ELR (cell line): ENCODE measurements around the gene ILRUN.
"Not testable (repeated sequence)": the region's sequence is repeated elsewhere in the genome, so short reads cannot be mapped to it uniquely, and the experiment has no call there.

ENCODE experiments used
- DNase-seq: peaks from one replicate; pipeline ENCODE4 v3.0.0-alpha.2; 2015; ENCODE audit warnings: low read depth

The ILRUN gene

GRCh38 chr6:34697544-34697836, 923 bp upstream of the ILRUN start:
- no peak for DNase-seq

- DNase-seq, result peak; percentile 62
These were observed 303 bp downstream of the ILRUN start for GRCh38 chr6:34696189-34696738.

- no peak for DNase-seq
These were observed 808 bp downstream of the ILRUN start for GRCh38 chr6:34695729-34696188.

DNA sequence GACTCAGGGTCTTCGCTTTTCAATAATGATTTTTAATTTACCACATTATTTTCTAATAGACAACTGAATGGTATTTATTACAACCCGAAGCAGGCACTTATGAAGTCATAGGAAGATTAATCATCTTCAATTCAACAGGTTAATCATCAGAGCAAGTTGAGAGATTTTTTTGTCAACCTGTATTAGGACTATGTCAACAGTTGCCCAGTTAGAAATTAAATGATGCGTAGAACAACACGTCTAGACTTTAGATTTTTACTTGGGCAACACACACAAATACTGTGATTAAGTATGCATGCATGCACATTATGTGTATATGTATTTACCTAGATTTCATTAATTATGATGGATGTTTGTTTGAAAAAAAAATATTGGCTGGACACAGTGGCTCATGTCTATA, 4.3 kb downstream of the ILRUN start:
- no peak for DNase-seq

DNA sequence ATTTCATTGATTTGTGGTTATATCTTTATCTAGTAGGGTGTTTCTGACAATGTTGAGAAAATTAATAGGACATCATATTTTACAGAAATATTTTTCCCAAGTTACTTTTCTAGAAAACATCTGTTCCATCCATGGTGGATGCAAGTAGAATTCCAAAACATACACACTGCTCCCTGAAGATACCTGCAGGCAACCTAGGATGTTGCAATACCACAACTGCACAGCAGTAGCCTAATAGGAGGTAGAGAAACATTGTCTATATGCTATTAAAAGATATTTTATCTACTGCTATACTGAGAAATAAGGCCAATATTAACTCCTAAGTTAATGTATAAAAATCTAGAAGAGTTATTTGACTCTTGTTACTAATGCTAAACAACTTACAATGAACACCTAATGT, 6.8 kb downstream of the ILRUN start:
- no peak for DNase-seq

- no peak for DNase-seq
These were observed 7.6 kb downstream of the ILRUN start for GRCh38 chr6:34688956-34689355.

GRCh38 chr6:34684919-34685318, 11.6 kb downstream of the ILRUN start:
- DNase-seq, result no peak

DNA sequence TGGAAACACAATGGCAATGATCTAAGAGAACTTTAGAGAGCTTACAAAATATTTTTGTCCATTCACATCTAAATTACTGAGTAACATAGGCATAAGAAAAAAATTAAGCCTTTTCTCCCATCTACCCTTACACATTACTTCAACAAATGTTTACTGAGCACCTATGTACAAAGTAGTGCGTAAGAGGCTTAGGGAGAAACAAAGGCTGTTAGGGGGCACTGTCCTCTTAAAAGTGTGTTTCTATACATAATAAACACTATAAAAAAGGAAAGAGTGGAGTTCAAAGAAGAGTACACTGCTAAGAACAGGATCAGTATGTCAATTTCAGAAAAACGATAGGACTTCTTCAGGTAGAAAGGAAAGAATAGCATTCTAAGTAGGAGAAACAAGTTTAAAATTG, 12.2 kb downstream of the ILRUN start:
- no peak for DNase-seq

- peak; percentile 55 for DNase-seq
These were observed 15.6 kb downstream of the ILRUN start for GRCh38 chr6:34680802-34681515.

DNA sequence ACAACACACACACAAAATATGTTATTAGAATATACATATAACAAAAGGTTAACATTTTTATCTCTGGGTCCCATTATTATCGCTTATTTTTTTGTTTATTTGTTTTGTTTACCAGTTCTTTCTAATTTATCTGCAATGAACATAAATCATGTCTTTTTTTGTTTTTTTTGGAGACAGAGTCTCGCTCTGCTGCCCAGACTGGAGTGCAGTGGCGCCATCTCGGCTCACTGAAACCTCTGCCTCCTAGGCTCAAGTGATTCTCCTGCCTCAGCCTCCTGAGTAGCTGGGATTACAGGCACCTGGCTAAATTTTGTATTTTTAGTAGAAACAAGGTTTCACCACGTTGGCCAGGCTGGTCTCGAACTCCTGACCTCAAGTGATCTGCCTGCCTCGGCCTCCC, 16.3 kb downstream of the ILRUN start:
- DNase-seq, result not testable (repeated sequence)

GRCh38 chr6:34679552-34680253, 16.9 kb downstream of the ILRUN start:
- no peak for DNase-seq

DNA sequence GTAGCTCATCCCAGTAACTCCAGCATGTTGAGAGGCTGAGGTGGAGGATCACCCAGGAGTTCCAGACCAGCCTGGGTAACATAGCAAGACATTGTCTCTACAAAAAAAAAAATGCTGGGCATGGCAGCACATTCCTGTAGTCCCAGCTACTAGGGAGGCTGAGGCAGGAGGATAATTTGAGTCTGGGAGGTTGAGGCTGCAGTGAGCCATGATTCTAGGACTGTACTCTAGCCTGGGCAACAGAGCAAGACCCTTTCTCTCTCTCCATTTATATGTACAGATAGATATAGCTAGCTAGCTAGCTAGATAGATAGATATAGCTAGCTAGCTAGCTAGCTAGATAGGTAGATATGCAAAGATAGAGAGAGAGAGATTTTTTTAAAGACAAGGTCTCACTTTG, 20.4 kb downstream of the ILRUN start:
- no peak for DNase-seq

DNA sequence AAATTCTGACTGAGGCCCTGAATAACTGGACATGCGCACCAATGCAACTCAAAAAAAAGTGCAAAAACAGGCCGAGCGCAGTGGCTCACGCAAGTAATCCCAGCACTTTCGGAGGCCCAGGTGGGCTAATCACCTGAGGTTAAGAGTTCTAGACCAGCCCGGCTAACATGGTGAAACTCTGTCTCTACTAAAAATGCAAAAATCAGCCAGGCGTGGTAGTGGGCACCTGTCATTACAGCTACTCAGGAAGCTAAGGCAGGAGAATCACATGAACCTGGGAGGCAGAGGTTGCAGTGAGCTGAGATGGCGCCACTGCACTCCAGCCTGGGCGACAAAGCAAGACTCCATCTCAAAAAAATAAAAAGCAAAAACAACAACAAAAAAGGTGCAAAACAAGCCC, 21.6 kb downstream of the ILRUN start:
- not testable (repeated sequence) for DNase-seq

GRCh38 chr6:34674268-34674639, 22.3 kb downstream of the ILRUN start:
- no peak for DNase-seq

GRCh38 chr6:34673064-34673463, 23.5 kb downstream of the ILRUN start:
- DNase-seq, result no peak

DNA sequence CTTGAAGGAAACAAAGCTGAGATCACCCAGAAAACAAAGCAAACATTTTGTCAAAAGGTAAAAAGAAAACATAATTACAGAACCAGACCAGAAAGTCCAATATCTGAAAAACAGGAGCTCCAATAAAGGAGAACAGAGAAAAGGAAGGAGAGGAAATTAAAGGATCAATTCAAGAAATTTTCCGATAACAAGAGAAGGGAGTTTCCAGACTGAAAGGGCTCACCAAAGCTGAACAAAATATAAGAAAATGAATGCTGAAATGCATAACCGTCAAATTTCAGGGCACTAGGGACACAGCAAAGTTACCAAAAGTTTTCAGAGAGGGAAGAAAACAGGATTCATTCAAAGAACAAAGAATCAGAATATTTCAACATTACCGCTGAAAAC, 23.9 kb downstream of the ILRUN start:
- no peak for DNase-seq

GRCh38 chr6:34671801-34672656, 24.5 kb downstream of the ILRUN start:
- peak; percentile 84 for DNase-seq

- DNase-seq, result peak; percentile 24
These were observed 25.2 kb downstream of the ILRUN start for GRCh38 chr6:34671367-34671766.

DNA sequence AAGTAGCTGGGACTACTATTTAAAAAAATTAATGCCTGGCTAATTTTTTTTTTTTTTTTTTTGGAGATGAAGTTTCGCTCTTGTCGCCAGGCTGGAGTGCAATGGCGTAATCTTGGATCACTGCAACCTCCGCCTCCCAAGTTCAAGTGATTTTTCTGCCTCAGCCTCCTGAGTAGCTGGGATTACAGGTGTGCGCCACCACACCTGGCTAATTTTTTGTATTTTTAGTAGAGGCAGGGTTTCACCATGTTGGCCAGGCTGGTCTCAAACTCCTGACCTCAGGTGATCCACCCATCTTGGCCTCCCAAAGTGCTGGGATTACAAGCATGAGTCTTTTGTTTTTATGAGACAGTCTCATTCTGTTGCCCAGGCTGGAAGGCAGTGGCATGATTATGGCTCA, 27.8 kb downstream of the ILRUN start:
- not testable (repeated sequence) for DNase-seq

DNA sequence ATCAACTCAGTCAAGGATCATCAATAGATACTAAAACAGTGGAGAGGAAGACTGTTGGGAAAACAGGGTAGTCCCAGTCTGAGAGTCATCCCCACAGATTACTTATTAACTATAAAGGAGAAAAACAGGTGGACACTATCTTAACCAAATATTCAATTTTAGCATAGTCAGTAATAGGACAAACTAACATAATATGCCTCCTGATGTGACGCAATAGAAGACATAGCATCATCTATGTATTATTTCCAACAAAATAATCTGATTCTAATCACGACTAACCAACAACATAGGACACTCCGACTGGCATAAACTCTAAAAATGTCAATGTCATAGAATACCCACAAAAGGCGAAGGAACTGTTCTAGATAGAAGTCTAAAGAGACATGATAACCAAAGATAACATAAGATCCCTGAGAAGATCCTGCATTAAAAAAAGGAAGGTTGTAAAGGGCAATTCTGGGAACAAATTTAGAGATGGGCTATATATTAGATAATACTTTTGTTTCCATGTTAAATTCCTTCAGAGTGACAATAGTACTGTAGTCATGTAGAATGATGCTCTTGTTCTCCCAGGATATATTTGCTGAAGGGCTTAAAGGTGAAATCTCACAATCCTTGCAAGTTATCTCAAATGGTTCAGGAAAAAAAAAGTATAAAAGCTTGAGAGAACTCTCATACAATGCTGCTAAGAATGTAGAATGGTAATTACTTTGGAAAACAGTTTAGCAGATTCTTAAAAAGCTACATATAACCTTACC, 28.9 kb downstream of the ILRUN start:
- no peak for DNase-seq

DNA sequence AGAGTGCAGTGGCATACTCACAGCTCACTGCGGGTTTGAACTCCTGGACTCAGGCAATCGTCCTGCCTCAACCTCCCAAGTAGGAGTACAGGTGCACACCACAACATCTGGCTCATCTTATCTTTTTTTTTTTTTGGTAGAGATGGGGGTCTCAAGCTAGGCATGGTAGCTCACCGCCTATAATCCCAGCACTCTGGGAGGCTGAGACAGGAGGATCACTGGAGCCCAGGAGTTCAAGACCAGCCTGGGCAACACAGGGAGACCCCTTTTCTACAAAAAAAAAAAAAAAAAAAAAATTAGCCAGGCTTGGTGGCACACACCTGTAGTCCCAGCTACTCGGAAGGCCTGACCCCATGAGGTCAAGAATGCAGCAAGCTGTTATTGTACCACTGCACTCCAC, 31.5 kb downstream of the ILRUN start:
- DNase-seq, result no peak
